K562 (cell line): ENCODE results near the gene TEX54. TPM values are rescaled to one million over a fixed set of nuclear protein-coding genes. Genes with fewer than 3 reads are reported as not detected.

Experiments
- CBX8 ChIP-seq: fragments of 200-600 bp; sonication (generic); IDR thresholded peaks from 2 replicates; pipeline ENCODE4 v1.6.1; 2012; ENCODE audit warnings: borderline replicate concordance, mixed run types, low read depth, mild to moderate bottlenecking, moderate library complexity, mixed read lengths, low read length, control low read depth, inconsistent platforms; ENCODE audit not compliant: poor library complexity, severe bottlenecking; ENCODE audit errors: extremely low read depth
- KLF1 ChIP-seq: fragments of 450-650 bp; IDR thresholded peaks from 2 replicates; pipeline ENCODE4 v1.6.1; 2016; ENCODE audit warnings: missing genetic modification characterization, missing compliant biosample characterization
- MIER1 ChIP-seq: fragments of 450-650 bp; IDR thresholded peaks from 2 replicates; pipeline ENCODE4 v1.6.1; 2016; ENCODE audit warnings: antibody characterized with exemption, mild to moderate bottlenecking, low read depth
- PCBP1 ChIP-seq: fragments of 200-400 bp; formaldehyde crosslinking; IDR thresholded peaks from 2 replicates; pipeline ENCODE4 v1.6.1; 2018; ENCODE audit warnings: mild to moderate bottlenecking, low read depth, low read length; ENCODE audit not compliant: poor library complexity, severe bottlenecking
- RAD21 ChIP-seq, 2 experiments: fragments of 250-450 bp in 1 of 2; fragments of 450-650 bp in 1 of 2; sonication (Bioruptor Pico) in 1 of 2; formaldehyde crosslinking in 1 of 2; IDR thresholded peaks in 1 of 2; conservative IDR thresholded peaks in 1 of 2; 2 replicates each; pipeline versions ENCODE4 v1.4.0 to v1.8.0; 2020 to 2022; ENCODE audit warnings: mild to moderate bottlenecking in 2 of 2, moderate library complexity in 1 of 2
- ZNF431 ChIP-seq: sonication (generic); formaldehyde crosslinking; IDR thresholded peaks from 2 replicates; pipeline ENCODE4 v1.8.0; 2022; ENCODE audit warnings: mild to moderate bottlenecking, missing genetic modification reagents
- ZNF785 ChIP-seq: fragments of 250-450 bp; sonication (Bioruptor Pico); IDR thresholded peaks from 2 replicates; pipeline ENCODE4 v1.4.0; 2020; ENCODE audit warnings: mild to moderate bottlenecking
- polyA plus RNA-seq, 8 experiments: library from polyadenylated mRNA; depleted of rRNA in 4 of 8; stranded (reverse) in 5 of 8; unstranded in 3 of 8; fragments of >200 nt; fragmentation: Nextera tagmentation in 2 of 8; fragmentation: Illumina TruSeq in 1 of 8; extraction: Ambion mirVana in 2 of 8; extraction: Trizol in 1 of 8; gene quantifications; 2 replicates each; pipeline versions ENCODE4 v1.2.1 to v1.2.3, GENCODE V29; 2011 to 2014; ENCODE audit warnings: inconsistent platforms in 1 of 8, missing spikeins in 1 of 8
- total RNA-seq, 7 experiments: library from RNA; depleted of rRNA in 6 of 7; stranded (reverse); fragments of >200 nt in 6 of 7; fragmentation: Illumina TruSeq in 2 of 7; extraction: Trizol in 2 of 7; gene quantifications; 2 replicates each; pipeline versions ENCODE4 v1.2.1 to v1.2.3, GENCODE V29; 2011 to 2021; ENCODE audit warnings: low replicate concordance in 1 of 7
- TF ChIP-seq, protein P1 (sequence below): fragments of 200-800 bp; sonication (Bioruptor generic); IDR thresholded peaks from 2 replicates; pipeline ENCODE4 v1.6.1; 2017; ENCODE audit warnings: missing genetic modification characterization, missing compliant biosample characterization
- TF ChIP-seq, protein P2 (sequence below), 2 experiments: IDR thresholded peaks in 1 of 2; conservative IDR thresholded peaks in 1 of 2; 2 replicates each; pipeline ENCODE4 v1.6.1; 2016; ENCODE audit warnings: low read depth in 2 of 2, mild to moderate bottlenecking in 1 of 2, missing compliant biosample characterization in 1 of 2, missing genetic modification characterization in 1 of 2, moderate library complexity in 1 of 2
- TF ChIP-seq, protein P3 (sequence below): fragments of 450-650 bp; formaldehyde crosslinking; conservative IDR thresholded peaks from 2 replicates; pipeline ENCODE4 v1.4.0; 2022; ENCODE audit warnings: mild to moderate bottlenecking, missing genetic modification characterization
- TF ChIP-seq, protein P4 (sequence below): fragments of 250-450 bp; sonication (Bioruptor Pico); IDR thresholded peaks from 2 replicates; pipeline ENCODE4 v1.9.0; 2021; ENCODE audit warnings: mild to moderate bottlenecking, inconsistent platforms
- TF ChIP-seq, protein P5 (sequence below): fragments of 450-650 bp; formaldehyde crosslinking; IDR thresholded peaks from 2 replicates; pipeline ENCODE4 v1.4.0; 2020; ENCODE audit warnings: mild to moderate bottlenecking, moderate library complexity

The TEX54 gene
- total and polyA plus RNA-seq, 9 of the 15 experiments (the other 6 are each of a cell fraction or from before 2014, with no cell fraction given): not detected

DNA sequence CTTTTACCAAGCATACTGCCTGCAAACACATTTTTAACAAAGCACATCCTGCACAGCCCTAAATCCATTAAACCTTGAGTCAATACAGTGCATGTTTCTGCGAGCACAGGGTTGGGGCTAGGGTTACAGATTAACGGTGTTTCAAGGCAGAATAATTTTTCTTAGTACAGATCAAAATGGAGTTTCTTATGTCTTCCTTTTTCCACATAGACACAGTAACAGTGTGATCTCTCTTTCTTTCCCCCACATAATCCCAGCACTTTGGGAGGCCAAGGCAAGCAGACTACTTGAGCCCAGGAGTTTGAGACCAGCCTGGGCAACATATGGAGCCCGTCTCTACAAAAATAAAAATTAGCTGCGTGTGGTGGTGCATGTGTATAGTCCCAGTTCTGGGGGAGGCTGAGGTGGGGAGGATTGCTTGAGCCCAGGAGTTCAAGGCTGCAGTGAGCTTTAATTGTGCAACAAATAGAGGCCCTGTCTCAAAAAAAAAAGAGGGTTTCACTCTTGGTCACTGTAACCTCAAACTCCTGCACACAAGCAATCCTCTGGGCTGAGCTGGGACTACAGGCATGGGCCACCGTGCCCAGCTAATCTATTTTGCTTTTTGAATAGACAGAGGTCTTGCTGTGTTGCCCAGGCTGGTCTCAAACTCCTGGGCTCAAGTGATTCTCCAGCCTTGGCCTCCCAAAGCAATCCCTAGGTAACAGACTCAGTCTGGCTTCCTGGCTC lies 28.4 kb upstream of the TEX54 start (continued):
- TF ChIP-seq, protein P1, sequence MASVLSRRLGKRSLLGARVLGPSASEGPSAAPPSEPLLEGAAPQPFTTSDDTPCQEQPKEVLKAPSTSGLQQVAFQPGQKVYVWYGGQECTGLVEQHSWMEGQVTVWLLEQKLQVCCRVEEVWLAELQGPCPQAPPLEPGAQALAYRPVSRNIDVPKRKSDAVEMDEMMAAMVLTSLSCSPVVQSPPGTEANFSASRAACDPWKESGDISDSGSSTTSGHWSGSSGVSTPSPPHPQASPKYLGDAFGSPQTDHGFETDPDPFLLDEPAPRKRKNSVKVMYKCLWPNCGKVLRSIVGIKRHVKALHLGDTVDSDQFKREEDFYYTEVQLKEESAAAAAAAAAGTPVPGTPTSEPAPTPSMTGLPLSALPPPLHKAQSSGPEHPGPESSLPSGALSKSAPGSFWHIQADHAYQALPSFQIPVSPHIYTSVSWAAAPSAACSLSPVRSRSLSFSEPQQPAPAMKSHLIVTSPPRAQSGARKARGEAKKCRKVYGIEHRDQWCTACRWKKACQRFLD (CRISPR knock-in tag): peak; percentile 62; the same call in 1 of the 2 replicates
- TF ChIP-seq, protein P2, sequence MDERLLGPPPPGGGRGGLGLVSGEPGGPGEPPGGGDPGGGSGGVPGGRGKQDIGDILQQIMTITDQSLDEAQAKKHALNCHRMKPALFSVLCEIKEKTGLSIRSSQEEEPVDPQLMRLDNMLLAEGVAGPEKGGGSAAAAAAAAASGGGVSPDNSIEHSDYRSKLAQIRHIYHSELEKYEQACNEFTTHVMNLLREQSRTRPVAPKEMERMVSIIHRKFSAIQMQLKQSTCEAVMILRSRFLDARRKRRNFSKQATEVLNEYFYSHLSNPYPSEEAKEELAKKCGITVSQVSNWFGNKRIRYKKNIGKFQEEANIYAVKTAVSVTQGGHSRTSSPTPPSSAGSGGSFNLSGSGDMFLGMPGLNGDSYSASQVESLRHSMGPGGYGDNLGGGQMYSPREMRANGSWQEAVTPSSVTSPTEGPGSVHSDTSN (CRISPR knock-in tag; IDR thresholded peaks at IDR 0.05; ENCODE audit: low read depth): no peak
- TF ChIP-seq, protein P2 (tag; conservative IDR thresholded peaks at IDR 0.05; ENCODE audit: low read depth): no peak; the same call in 1 of the 2 replicates
- TF ChIP-seq MIER1: no peak
- TF ChIP-seq PCBP1: no peak
- TF ChIP-seq, protein P3, sequence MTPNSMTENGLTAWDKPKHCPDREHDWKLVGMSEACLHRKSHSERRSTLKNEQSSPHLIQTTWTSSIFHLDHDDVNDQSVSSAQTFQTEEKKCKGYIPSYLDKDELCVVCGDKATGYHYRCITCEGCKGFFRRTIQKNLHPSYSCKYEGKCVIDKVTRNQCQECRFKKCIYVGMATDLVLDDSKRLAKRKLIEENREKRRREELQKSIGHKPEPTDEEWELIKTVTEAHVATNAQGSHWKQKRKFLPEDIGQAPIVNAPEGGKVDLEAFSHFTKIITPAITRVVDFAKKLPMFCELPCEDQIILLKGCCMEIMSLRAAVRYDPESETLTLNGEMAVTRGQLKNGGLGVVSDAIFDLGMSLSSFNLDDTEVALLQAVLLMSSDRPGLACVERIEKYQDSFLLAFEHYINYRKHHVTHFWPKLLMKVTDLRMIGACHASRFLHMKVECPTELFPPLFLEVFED (CRISPR knock-in tag): no peak
- 0 out of 2 replicates have a peak, but pooled peaks have one; percentile 16 for TF ChIP-seq ZNF785 (CRISPR knock-in tag)
- TF ChIP-seq, protein P4, sequence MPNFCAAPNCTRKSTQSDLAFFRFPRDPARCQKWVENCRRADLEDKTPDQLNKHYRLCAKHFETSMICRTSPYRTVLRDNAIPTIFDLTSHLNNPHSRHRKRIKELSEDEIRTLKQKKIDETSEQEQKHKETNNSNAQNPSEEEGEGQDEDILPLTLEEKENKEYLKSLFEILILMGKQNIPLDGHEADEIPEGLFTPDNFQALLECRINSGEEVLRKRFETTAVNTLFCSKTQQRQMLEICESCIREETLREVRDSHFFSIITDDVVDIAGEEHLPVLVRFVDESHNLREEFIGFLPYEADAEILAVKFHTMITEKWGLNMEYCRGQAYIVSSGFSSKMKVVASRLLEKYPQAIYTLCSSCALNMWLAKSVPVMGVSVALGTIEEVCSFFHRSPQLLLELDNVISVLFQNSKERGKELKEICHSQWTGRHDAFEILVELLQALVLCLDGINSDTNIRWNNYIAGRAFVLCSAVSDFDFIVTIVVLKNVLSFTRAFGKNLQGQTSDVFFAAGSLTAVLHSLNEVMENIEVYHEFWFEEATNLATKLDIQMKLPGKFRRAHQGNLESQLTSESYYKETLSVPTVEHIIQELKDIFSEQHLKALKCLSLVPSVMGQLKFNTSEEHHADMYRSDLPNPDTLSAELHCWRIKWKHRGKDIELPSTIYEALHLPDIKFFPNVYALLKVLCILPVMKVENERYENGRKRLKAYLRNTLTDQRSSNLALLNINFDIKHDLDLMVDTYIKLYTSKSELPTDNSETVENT (CRISPR knock-in tag): no peak
- no peak for TF ChIP-seq ZNF431 (CRISPR knock-in tag)
- TF ChIP-seq RAD21 (CRISPR knock-in tag; conservative IDR thresholded peaks at IDR 0.05 in 1 of 2, IDR thresholded peaks at IDR 0.05 in 1 of 2): peak in 1 of 2 experiments; percentile 7; a peak in 1 of 4 replicates
- TF ChIP-seq CBX8: no peak
- TF ChIP-seq, protein P5, sequence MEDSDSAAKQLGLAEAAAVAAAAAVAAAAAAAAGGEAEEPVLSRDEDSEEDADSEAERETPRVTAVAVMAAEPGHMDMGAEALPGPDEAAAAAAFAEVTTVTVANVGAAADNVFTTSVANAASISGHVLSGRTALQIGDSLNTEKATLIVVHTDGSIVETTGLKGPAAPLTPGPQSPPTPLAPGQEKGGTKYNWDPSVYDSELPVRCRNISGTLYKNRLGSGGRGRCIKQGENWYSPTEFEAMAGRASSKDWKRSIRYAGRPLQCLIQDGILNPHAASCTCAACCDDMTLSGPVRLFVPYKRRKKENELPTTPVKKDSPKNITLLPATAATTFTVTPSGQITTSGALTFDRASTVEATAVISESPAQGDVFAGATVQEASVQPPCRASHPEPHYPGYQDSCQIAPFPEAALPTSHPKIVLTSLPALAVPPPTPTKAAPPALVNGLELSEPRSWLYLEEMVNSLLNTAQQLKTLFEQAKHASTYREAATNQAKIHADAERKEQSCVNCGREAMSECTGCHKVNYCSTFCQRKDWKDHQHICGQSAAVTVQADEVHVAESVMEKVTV (CRISPR knock-in tag): peak; percentile 44
- TF ChIP-seq KLF1 (tag): no peak
